ENCODE data around the gene SLC23A3.

SLC23A3 gene

DNA sequence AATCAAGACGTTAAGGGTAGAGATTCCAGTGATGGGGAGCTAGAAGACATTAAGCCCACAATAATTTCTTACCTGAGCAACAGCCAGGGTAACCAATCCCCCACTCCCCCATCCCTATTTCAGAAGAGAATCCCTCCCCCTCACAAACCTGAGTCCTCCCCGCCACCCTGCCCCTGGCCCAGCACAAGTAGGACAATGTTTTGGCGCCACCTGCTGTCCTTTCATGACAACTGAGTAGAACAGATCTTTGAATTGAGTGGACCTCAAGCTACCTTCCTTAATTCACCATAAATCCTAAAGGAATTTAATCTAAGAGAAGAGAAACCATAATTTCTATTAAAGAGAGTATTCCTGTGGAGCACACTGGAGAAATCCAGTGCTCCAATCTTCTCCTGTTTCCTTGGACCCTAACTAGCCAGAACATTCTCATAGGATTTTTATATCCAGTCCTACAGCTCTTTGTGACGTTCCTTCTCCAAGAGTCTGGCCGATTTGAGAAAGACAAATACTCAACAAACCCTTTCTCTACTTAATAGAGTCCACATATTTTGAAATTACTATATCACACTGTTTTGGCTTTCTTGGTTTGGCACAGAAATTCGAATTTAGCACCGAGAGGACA lies 50.3 kb downstream of the SLC23A3 start:
- ChIA-PET CTCF (interaction anchor here (0.7 to 26.2 kb wide), 38 partner anchors 9 to 270 kb away, joined by 3 to 709 read pairs (median 9); partner anchors contain the start of genes CFAP65 and IHH), POLR2A (no interaction called here)
- no peak for DNase-seq (ENCODE audit: low read depth, low spot score)
- no peak overlapping the region for H3K4me3 ChIP-seq (ENCODE audit: low read depth, low read length)
- TF ChIP-seq, protein P1, sequence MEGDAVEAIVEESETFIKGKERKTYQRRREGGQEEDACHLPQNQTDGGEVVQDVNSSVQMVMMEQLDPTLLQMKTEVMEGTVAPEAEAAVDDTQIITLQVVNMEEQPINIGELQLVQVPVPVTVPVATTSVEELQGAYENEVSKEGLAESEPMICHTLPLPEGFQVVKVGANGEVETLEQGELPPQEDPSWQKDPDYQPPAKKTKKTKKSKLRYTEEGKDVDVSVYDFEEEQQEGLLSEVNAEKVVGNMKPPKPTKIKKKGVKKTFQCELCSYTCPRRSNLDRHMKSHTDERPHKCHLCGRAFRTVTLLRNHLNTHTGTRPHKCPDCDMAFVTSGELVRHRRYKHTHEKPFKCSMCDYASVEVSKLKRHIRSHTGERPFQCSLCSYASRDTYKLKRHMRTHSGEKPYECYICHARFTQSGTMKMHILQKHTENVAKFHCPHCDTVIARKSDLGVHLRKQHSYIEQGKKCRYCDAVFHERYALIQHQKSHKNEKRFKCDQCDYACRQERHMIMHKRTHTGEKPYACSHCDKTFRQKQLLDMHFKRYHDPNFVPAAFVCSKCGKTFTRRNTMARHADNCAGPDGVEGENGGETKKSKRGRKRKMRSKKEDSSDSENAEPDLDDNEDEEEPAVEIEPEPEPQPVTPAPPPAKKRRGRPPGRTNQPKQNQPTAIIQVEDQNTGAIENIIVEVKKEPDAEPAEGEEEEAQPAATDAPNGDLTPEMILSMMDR (IDR thresholded peaks at IDR 0.05; ENCODE audit: insufficient read depth, low read length, missing control alignments) = peak; percentile 69

DNA sequence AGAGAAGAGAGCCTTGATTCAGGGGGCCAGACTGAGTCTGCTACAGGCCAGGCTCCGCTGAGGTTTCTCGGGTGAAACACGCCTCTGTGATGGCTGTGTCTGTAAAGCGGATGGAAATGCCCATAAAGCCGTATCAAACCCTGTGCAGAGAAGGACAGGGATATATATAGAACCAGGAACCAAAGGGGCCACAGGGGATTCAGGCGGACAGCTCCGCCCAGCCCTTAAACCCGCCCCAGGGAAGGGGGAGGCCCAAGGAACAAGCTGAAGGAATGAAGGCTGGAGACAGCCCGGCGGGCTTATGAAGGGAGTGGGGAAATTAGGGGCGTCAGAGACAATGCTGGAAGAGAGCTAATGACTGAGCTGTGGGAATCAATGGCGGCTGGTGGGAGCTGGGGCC lies 51.3 kb downstream of the SLC23A3 start:
- ChIA-PET POLR2A (no interaction called here), CTCF (interaction anchor here (0.7 to 26.2 kb wide), 19 partner anchors 8 to 196 kb away, joined by 3 to 709 read pairs (median 19); partner anchors contain the start of genes CFAP65 and IHH)
- no peak for DNase-seq (ENCODE audit: low read depth, low spot score)
- no peak overlapping the region for H3K4me3 ChIP-seq (ENCODE audit: low read depth, low read length)
- TF ChIP-seq, protein P1 (IDR thresholded peaks at IDR 0.05; ENCODE audit: insufficient read depth, low read length, missing control alignments) = no peak

DNA sequence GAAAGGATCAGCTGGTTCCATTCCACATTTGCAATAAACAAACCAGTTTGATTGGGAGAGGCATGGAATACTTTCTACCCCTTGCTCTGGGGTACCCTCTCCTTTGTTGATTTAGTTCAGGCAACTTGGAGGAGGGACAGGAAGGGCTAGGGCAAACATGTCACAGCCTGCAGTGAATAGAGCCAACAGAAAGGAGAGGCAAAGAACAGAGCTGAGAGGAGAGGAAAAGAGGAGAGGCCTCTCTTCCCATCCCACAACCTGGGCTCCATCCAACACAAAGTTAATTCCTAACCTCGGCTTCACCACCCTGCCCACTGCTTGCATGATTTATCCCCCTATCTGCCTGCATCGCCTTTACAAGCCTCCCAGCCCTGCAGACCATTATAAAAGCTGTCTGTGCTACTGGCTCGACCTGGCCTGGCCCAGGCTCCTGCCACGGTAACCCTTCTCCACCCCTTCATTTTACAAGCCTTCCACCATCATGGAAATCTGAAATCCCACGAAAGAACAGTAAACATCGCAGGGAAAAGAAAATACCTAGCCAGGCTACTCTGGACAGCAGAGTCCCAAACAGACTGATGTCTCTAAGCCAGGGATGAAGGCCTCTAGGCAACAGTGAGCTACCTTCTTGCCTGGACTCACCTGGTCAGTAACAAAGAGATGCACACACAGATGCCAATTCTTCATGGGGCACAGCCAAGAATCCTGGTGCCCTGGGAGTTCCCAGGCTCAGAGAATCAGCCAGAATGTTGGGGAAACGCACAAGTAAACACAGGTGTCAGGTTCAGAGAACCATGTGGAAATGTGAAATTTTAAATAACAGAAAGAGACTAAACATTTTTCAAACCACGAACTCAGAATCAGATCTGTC lies 52.8 kb downstream of the SLC23A3 start:
- POLR2A ChIA-PET = no interaction called here
- H3K4me3 ChIP-seq (ENCODE audit: low read depth, low read length) = no peak overlapping the region
- CTCF ChIA-PET = interaction anchor here (0.8 to 26.2 kb wide), 14 partner anchors 9 to 136 kb away, joined by 3 to 709 read pairs (median 24); partner anchors contain the start of genes CFAP65 and IHH
- no peak for DNase-seq (ENCODE audit: low read depth, low spot score)
- TF ChIP-seq, protein P1 (IDR thresholded peaks at IDR 0.05; ENCODE audit: insufficient read depth, low read length, missing control alignments) = no peak

DNA sequence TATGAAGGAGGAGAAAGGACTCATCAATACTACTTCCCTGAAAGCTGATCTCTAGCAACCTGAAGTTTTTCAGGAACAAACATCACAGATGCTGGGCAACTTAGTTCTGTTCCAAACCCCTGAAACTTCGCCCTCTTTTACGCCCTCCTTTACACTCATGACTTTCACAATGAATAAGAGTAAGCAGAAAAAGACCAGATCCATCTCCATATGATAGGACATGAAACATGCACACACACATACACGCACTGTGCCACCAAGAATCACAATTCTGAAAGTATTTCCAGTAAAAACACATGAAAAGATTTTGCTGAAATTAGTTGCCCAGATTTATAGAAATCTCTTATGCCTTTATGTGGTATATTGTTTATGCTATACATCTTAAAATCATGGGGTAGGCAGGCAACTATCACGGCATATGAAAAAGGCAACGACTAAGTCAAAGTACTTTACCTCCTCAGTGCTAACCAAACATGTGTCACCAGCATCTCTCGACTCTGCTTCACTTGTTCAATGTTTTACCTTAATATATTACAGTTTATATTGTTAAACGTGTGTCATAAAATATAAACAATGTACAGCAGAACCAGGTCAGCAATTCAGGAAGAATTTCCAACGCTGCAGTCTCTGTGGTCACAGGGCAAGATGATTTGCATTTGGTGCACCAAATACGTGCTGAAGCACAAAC lies 57.0 kb downstream of the SLC23A3 start:
- DNase-seq (ENCODE audit: low read depth, low spot score) = no peak
- POLR2A ChIA-PET = no interaction called here
- H3K4me3 ChIP-seq (ENCODE audit: low read depth, low read length) = no peak overlapping the region
- CTCF ChIA-PET = interaction anchor here (0.7 to 26.2 kb wide), 7 partner anchors 9 to 236 kb away, joined by 3 to 709 read pairs (median 5); partner anchors contain the start of gene IHH
- TF ChIP-seq, protein P1 (IDR thresholded peaks at IDR 0.05; ENCODE audit: insufficient read depth, low read length, missing control alignments) = no peak

DNA sequence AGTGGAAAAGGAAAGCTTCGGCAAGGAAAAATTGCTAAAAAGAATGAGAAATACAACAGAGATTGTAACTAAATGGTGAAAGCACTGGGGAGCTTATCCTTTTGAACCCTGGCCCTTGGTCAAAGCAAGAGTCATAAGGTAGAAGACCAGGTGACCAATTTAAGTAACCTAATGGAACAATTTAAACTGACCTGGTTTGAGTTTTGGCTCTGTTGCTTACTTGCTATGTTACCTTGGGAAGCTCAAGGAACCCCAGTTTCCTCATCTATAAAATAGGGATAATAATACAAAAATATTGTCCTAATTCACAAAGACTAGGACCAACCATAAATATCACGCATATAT lies 57.8 kb downstream of the SLC23A3 start:
- no peak for DNase-seq (ENCODE audit: low read depth, low spot score)

More for the DNA sequence above, 57.8 kb downstream of the SLC23A3 start:
- no peak overlapping the region for H3K4me3 ChIP-seq (ENCODE audit: low read depth, low read length)
- CTCF ChIA-PET = interaction anchor here (0.9 to 26.2 kb wide), 6 partner anchors 8 to 132 kb away, joined by 3 to 709 read pairs (median 4); partner anchors contain the start of gene IHH
- TF ChIP-seq, protein P1 (IDR thresholded peaks at IDR 0.05; ENCODE audit: insufficient read depth, low read length, missing control alignments) = no peak
- POLR2A ChIA-PET = no interaction called here

All from AG04449 (cell line).